Measurements from ENCODE around the gene DHCR24.

- TF ChIP-seq, protein P1, sequence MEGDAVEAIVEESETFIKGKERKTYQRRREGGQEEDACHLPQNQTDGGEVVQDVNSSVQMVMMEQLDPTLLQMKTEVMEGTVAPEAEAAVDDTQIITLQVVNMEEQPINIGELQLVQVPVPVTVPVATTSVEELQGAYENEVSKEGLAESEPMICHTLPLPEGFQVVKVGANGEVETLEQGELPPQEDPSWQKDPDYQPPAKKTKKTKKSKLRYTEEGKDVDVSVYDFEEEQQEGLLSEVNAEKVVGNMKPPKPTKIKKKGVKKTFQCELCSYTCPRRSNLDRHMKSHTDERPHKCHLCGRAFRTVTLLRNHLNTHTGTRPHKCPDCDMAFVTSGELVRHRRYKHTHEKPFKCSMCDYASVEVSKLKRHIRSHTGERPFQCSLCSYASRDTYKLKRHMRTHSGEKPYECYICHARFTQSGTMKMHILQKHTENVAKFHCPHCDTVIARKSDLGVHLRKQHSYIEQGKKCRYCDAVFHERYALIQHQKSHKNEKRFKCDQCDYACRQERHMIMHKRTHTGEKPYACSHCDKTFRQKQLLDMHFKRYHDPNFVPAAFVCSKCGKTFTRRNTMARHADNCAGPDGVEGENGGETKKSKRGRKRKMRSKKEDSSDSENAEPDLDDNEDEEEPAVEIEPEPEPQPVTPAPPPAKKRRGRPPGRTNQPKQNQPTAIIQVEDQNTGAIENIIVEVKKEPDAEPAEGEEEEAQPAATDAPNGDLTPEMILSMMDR (IDR thresholded peaks at IDR 0.05): no peak
- TF ChIP-seq, protein P2, sequence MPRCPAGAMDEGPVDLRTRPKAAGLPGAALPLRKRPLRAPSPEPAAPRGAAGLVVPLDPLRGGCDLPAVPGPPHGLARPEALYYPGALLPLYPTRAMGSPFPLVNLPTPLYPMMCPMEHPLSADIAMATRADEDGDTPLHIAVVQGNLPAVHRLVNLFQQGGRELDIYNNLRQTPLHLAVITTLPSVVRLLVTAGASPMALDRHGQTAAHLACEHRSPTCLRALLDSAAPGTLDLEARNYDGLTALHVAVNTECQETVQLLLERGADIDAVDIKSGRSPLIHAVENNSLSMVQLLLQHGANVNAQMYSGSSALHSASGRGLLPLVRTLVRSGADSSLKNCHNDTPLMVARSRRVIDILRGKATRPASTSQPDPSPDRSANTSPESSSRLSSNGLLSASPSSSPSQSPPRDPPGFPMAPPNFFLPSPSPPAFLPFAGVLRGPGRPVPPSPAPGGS (IDR thresholded peaks at IDR 0.05): peak; percentile 84
- no peak for TF ChIP-seq KDM1A (IDR thresholded peaks at IDR 0.05; ENCODE audit: low read depth)
- TF ChIP-seq HOXB13 (CRISPR knock-in tag; IDR thresholded peaks at IDR 0.05; ENCODE audit: low read depth): no peak
Measured at GRCh38 chr1:54882519-54882918, 4.5 kb downstream of the DHCR24 start.

All from A549 (cell line).